A673 (cell line): ENCODE data around the gene EIF2A.

Source experiments
- EZH2 ChIP-seq: fragments of 200-600 bp; sonication (generic); IDR thresholded peaks from 2 replicates; pipeline ENCODE4 v1.6.1; 2017; ENCODE audit warnings: borderline replicate concordance, low read depth, mild to moderate bottlenecking, mixed read lengths, antibody characterized with exemption, low read length; ENCODE audit not compliant: poor library complexity, severe bottlenecking
- TF ChIP-seq, protein P1 (sequence below): fragments of 300-800, 200-600 bp; sonication (generic); conservative IDR thresholded peaks from 2 replicates; pipeline ENCODE4 v1.5.1; 2017; ENCODE audit warnings: low read depth, mild to moderate bottlenecking, antibody characterized with exemption, low read length, moderate library complexity, mixed read lengths

- TF ChIP-seq, protein P1, sequence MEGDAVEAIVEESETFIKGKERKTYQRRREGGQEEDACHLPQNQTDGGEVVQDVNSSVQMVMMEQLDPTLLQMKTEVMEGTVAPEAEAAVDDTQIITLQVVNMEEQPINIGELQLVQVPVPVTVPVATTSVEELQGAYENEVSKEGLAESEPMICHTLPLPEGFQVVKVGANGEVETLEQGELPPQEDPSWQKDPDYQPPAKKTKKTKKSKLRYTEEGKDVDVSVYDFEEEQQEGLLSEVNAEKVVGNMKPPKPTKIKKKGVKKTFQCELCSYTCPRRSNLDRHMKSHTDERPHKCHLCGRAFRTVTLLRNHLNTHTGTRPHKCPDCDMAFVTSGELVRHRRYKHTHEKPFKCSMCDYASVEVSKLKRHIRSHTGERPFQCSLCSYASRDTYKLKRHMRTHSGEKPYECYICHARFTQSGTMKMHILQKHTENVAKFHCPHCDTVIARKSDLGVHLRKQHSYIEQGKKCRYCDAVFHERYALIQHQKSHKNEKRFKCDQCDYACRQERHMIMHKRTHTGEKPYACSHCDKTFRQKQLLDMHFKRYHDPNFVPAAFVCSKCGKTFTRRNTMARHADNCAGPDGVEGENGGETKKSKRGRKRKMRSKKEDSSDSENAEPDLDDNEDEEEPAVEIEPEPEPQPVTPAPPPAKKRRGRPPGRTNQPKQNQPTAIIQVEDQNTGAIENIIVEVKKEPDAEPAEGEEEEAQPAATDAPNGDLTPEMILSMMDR: no peak
- no peak for TF ChIP-seq EZH2
Measured at GRCh38 chr3:150597646-150598045, 51.1 kb downstream of the EIF2A start.
